K562 (cell line): ENCODE measurements around the gene TMEM132C. TPM values are rescaled to one million over a fixed set of nuclear protein-coding genes. Genes with fewer than 3 reads are reported as not detected.

Experiments used
- ATAC-seq: fragments of 200-7000 bp; cut with Tn5 transposase; 3 replicates; pipeline ENCODE4 v1.9.1; 2020; ENCODE audit warnings: moderate library complexity
- BruUV-seq: library from RNA; stranded (reverse); fragments of 400-500 nt; replicated peaks from 2 replicates; lab custom pipeline; 2021; lab: Mats Ljungman, UMichigan
- CTCF ChIA-PET: fragments of 300-600 bp; formaldehyde crosslinking; extraction: SDS; loops from one replicate; lab custom pipeline; 2021; ENCODE audit warnings: low intra/inter-chr PET ratio; lab: Yijun Ruan, JAX
- POLR2A ChIA-PET: fragments of 300-600, 350-650 bp; sonication (Branson Sonifier 250); formaldehyde crosslinking; extraction: SDS; loops from one replicate; lab custom pipeline; 2021; ENCODE audit warnings: antibody characterized with exemption, inconsistent platforms; lab: Yijun Ruan, JAX
- DNase-seq, 4 experiments: peaks; one replicate each; pipeline versions ENCODE4 v3.0.0 to v3.0.0-alpha.2; 2011 to 2018; ENCODE audit warnings: low spot score in 3 of 4, mixed read lengths in 3 of 4; ENCODE audit errors: extremely low read depth in 1 of 4
- FAIRE-seq: peaks from 2 replicates; lab custom pipeline; 2011; peaks lifted over from hg19 to GRCh38; lab: Jason Lieb, UNC
- H2AFZ ChIP-seq: 2 replicates; pipeline ENCODE4 v1.6.0; 2011; ENCODE audit warnings: low read depth, low read length, control low read depth, inconsistent platforms
- H3K27ac ChIP-seq: fragments of 200-600 bp; 3 replicates; pipeline ENCODE4 v1.8.0; 2011; ENCODE audit warnings: low read depth, mild to moderate bottlenecking, control low read depth, inconsistent platforms, low read length, moderate library complexity, mixed read lengths; ENCODE audit errors: extremely low read depth
- H3K27me3 ChIP-seq, 2 experiments: fragments of 300-600 bp in 1 of 2; 2 replicates in 1 of 2; 3 replicates in 1 of 2; pipeline versions ENCODE4 v1.6.0 to v1.8.0; 2011; ENCODE audit warnings: inconsistent platforms in 2 of 2, low read length in 2 of 2, mild to moderate bottlenecking in 1 of 2, mixed read lengths in 1 of 2, moderate library complexity in 1 of 2; ENCODE audit not compliant: control insufficient read depth in 2 of 2, insufficient read depth in 2 of 2
- H3K36me3 ChIP-seq: fragments of 300-600 bp; 3 replicates; pipeline ENCODE4 v1.8.0; 2011; ENCODE audit warnings: mild to moderate bottlenecking, low read length, inconsistent platforms; ENCODE audit not compliant: control insufficient read depth, insufficient read depth
- H3K4me1 ChIP-seq, 2 experiments: fragments of 200-600 bp in 1 of 2; replicated peaks in 1 of 2; 2 replicates in 1 of 2; 3 replicates in 1 of 2; pipeline versions ENCODE4 v1.5.1 to v1.8.0; 2011; ENCODE audit warnings: inconsistent platforms in 2 of 2, low read length in 2 of 2, mild to moderate bottlenecking in 1 of 2, mixed read lengths in 1 of 2, moderate library complexity in 1 of 2; ENCODE audit not compliant: control insufficient read depth in 2 of 2, insufficient read depth in 2 of 2
- H3K4me2 ChIP-seq: 2 replicates; pipeline ENCODE4 v1.6.1; 2011; ENCODE audit warnings: low read length, control low read depth, inconsistent platforms, mixed read lengths; ENCODE audit not compliant: insufficient read depth
- H3K4me3 ChIP-seq: fragments of 200-600 bp; sonication (generic), shearing (Covaris generic); 2 replicates; pipeline ENCODE4 v1.5.1; 2016; ENCODE audit warnings: control low read depth, inconsistent platforms
- H3K79me2 ChIP-seq: fragments of 200-600 bp; 3 replicates; pipeline ENCODE4 v1.8.0; 2011; ENCODE audit warnings: low read length, inconsistent platforms; ENCODE audit not compliant: control insufficient read depth, insufficient read depth
- H3K9ac ChIP-seq, 2 experiments: 2 replicates each; pipeline versions ENCODE4 v1.6.0 to v1.6.1; 2011; ENCODE audit warnings: low read depth in 2 of 2, low read length in 2 of 2, control low read depth in 1 of 2, inconsistent platforms in 1 of 2, mild to moderate bottlenecking in 1 of 2, mixed read lengths in 1 of 2; ENCODE audit not compliant: insufficient read depth in 1 of 2
- H3K9me1 ChIP-seq: one replicate; pipeline ENCODE4 v1.6.0; 2011; ENCODE audit warnings: inconsistent platforms, mild to moderate bottlenecking, low read length, moderate library complexity; ENCODE audit not compliant: control insufficient read depth, insufficient read depth
- H3K9me3 ChIP-seq: replicated peaks from 2 replicates; pipeline ENCODE4 v1.5.1; 2011; ENCODE audit warnings: low read depth, low read length, inconsistent platforms; ENCODE audit not compliant: control insufficient read depth, insufficient read depth
- H4K20me1 ChIP-seq: replicated peaks from 2 replicates; pipeline ENCODE4 v1.6.1; 2011; ENCODE audit warnings: low read length, inconsistent platforms, mixed read lengths; ENCODE audit not compliant: control insufficient read depth, insufficient read depth
- ARID4B ChIP-seq: sonication (generic); formaldehyde crosslinking; IDR thresholded peaks from 2 replicates; pipeline ENCODE4 v1.8.0; 2022; ENCODE audit warnings: mild to moderate bottlenecking, missing genetic modification reagents
- EP400 ChIP-seq: fragments of 450-650 bp; IDR thresholded peaks from 2 replicates; pipeline ENCODE4 v1.6.1; 2017; ENCODE audit warnings: antibody characterized with exemption, mild to moderate bottlenecking, moderate library complexity
- HNRNPLL ChIP-seq: fragments of 200-400 bp; formaldehyde crosslinking; IDR thresholded peaks from 2 replicates; pipeline ENCODE4 v1.6.1; 2017; ENCODE audit warnings: low read length, low read depth, mild to moderate bottlenecking; ENCODE audit not compliant: poor library complexity, severe bottlenecking
- NFXL1 ChIP-seq: fragments of 450-650 bp; formaldehyde crosslinking; IDR thresholded peaks from 2 replicates; pipeline ENCODE4 v1.4.0; 2021; ENCODE audit warnings: mild to moderate bottlenecking
- ZBED1 ChIP-seq: IDR thresholded peaks from 2 replicates; pipeline ENCODE4 v1.6.1; 2014
- ZNF609 ChIP-seq: sonication (generic); formaldehyde crosslinking; IDR thresholded peaks from 2 replicates; pipeline ENCODE4 v1.8.1; 2023; ENCODE audit warnings: missing genetic modification reagents, mild to moderate bottlenecking, borderline replicate concordance
- WGBS: fragments of 100-300 bp; shearing (Covaris generic); methylation state at CpG from one replicate; pipeline ENCODE4 v1.1.6; 2016; ENCODE audit warnings: low coverage, mixed read lengths; ENCODE audit not compliant: insufficient coverage; ENCODE audit errors: missing lambda C conversion rate; 5-methylcytosine and 5-hydroxymethylcytosine counted together
- in situ Hi-C: fragments of 300-500 bp; cut with MboI; formaldehyde crosslinking; loops from 4 replicates; pipeline ENCODE4 v1.15.0; 2018; ENCODE audit warnings: inconsistent platforms, mixed read lengths
- intact Hi-C: fragments of 100-400 bp; cut with micrococcal nuclease; formaldehyde crosslinking; loops from 2 replicates; pipeline ENCODE4 v1.14.2; 2022
- polyA plus RNA-seq, 8 experiments: library from polyadenylated mRNA; depleted of rRNA in 4 of 8; stranded (reverse) in 5 of 8; unstranded in 3 of 8; fragments of >200 nt; fragmentation: Nextera tagmentation in 2 of 8; fragmentation: Illumina TruSeq in 1 of 8; extraction: Ambion mirVana in 2 of 8; extraction: Trizol in 1 of 8; gene quantifications; 2 replicates each; pipeline versions ENCODE4 v1.2.1 to v1.2.3, GENCODE V29; 2011 to 2014; ENCODE audit warnings: inconsistent platforms in 1 of 8, missing spikeins in 1 of 8
- total RNA-seq, 7 experiments: library from RNA; depleted of rRNA in 6 of 7; stranded (reverse); fragments of >200 nt in 6 of 7; fragmentation: Illumina TruSeq in 2 of 7; extraction: Trizol in 2 of 7; gene quantifications; 2 replicates each; pipeline versions ENCODE4 v1.2.1 to v1.2.3, GENCODE V29; 2011 to 2021; ENCODE audit warnings: low replicate concordance in 1 of 7

TMEM132C gene
- total and polyA plus RNA-seq, 9 of the 15 experiments (the other 6 are each of a cell fraction or from before 2014, with no cell fraction given) = not detected

DNA sequence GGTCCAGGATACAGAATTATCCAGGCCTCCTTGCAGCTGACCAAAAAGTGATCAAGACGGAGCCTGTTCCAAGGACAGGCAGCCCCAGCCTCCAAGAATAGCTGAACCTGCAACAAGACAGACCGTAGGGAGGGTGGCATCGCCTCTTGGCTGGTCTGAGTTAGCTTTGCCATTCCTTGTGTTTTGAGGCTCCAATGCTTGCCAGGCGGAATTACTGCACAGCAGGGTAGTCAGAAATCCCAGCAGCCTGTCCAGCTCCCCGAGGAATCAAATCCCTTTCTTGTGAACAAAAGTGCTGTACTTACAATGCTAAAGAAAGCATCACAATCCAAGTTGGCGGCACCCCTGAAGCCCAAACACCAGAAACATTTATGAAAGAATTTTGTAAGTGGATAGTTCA, 246.9 kb downstream of the TMEM132C start (continued):
- no peak for TF ChIP-seq ZNF609 (CRISPR knock-in tag)

GRCh38 chr12:128518644-128519043, 251.7 kb downstream of the TMEM132C start:
- no peak for DNase-seq
- 1% methylated on average over 4 of the region's 4 CpGs for WGBS
- no peaks in the 10 kb centered on the region for H3K79me2 ChIP-seq
- TF ChIP-seq NFXL1 (CRISPR knock-in tag) (no peak), ARID4B (CRISPR knock-in tag) (no peak), HNRNPLL (no peak), ZBED1 (no peak), EP400 (no peak)
- no peak for FAIRE-seq
- ChIA-PET POLR2A (no interaction called here), CTCF (no interaction called here)
- no peak overlapping the region for H2AFZ ChIP-seq
- H3K27me3 ChIP-seq = peaks cover 0 to 11% of the 10 kb centered on the region in 2 experiments; a peak in 1 of 5 replicates
- no peak overlapping the region for H3K9ac ChIP-seq
- ATAC-seq = no peak
- no TSS peak for BruUV-seq
- no peaks in the 10 kb centered on the region for H3K36me3 ChIP-seq
- no peaks in the 10 kb centered on the region for H3K9me1 ChIP-seq
- no peaks in the 10 kb centered on the region for H4K20me1 ChIP-seq
- in situ Hi-C loops = no loop called here
- no peak overlapping the region for H3K4me3 ChIP-seq
- no peak overlapping the region for H3K4me2 ChIP-seq
- H3K27ac ChIP-seq = no peak overlapping the region
- no peaks in the 10 kb centered on the region for H3K9me3 ChIP-seq
- no peaks in the 10 kb centered on the region for H3K4me1 ChIP-seq
- intact Hi-C loops = no loop called here
